ENCODE data around the gene SECTM1.
A peak's percentile ranks its signal among the peaks of the same experiment; 100 is the strongest.

Gene SECTM1

GRCh38 chr17:82297714-82298537 is 35.6 kb downstream of the SECTM1 start:
- no peak for FAIRE-seq

GRCh38 chr17:82297280-82297713 is 36.3 kb downstream of the SECTM1 start:
- FAIRE-seq, result no peak

- FAIRE-seq, result no peak
Measured at GRCh38 chr17:82296511-82297279, 36.9 kb downstream of the SECTM1 start.

GRCh38 chr17:82295472-82295814 is 38.1 kb downstream of the SECTM1 start:
- no peak for FAIRE-seq

- no peak for FAIRE-seq
Measured at GRCh38 chr17:82294064-82294773, 39.3 kb downstream of the SECTM1 start.

- peak; percentile 80 for FAIRE-seq
Measured at GRCh38 chr17:82292251-82293154, 41.1 kb downstream of the SECTM1 start.

- no peak for FAIRE-seq
Measured at GRCh38 chr17:82291582-82292250, 41.9 kb downstream of the SECTM1 start.

- FAIRE-seq, result no peak
Measured at GRCh38 chr17:82287868-82288801, 45.4 kb downstream of the SECTM1 start.

- no peak for FAIRE-seq
Measured at GRCh38 chr17:82287013-82287867, 46.3 kb downstream of the SECTM1 start.

GRCh38 chr17:82285141-82285540 is 48.4 kb downstream of the SECTM1 start:
- no peak for FAIRE-seq

- no peak for FAIRE-seq
Measured at GRCh38 chr17:82283208-82283749, 50.3 kb downstream of the SECTM1 start.

- no peak for FAIRE-seq
Measured at GRCh38 chr17:82282239-82283207, 51.0 kb downstream of the SECTM1 start.

- no peak for FAIRE-seq
Measured at GRCh38 chr17:82281502-82282238, 51.9 kb downstream of the SECTM1 start.

- no peak for FAIRE-seq
Measured at GRCh38 chr17:82281076-82281475, 52.5 kb downstream of the SECTM1 start.

- FAIRE-seq, result no peak
Measured at GRCh38 chr17:82280537-82280936, 53.0 kb downstream of the SECTM1 start.

- no peak for FAIRE-seq
Measured at GRCh38 chr17:82278786-82279391, 54.7 kb downstream of the SECTM1 start.

- no peak for FAIRE-seq
Measured at GRCh38 chr17:82278308-82278707, 55.3 kb downstream of the SECTM1 start.

All from A204.1 (cell line).